GM12878 (cell line): ENCODE results near the gene WDR86. TPM values are rescaled to one million over a fixed set of nuclear protein-coding genes. Genes with fewer than 3 reads are reported as not detected.

ENCODE experiments used
- ATAC-seq: fragments of 200-7000 bp; cut with Tn5 transposase; 3 replicates; pipeline ENCODE4 v1.9.1; 2020; ENCODE audit warnings: mild to moderate bottlenecking, moderate library complexity
- BruUV-seq: library from RNA; stranded (reverse); fragments of 400-500 nt; replicated peaks from 2 replicates; lab custom pipeline; 2021; lab: Mats Ljungman, UMichigan
- CTCF ChIA-PET: fragments of 300-600 bp; sonication (Branson Sonifier 250); formaldehyde crosslinking; extraction: SDS; loops from one replicate; lab custom pipeline; 2021; ENCODE audit warnings: inconsistent platforms; lab: Yijun Ruan, JAX
- POLR2A ChIA-PET: fragments of 350-600 bp; formaldehyde crosslinking; extraction: SDS; loops from one replicate; lab custom pipeline; 2021; ENCODE audit warnings: inconsistent platforms; lab: Charles Lee
- RAD21 ChIA-PET: fragments of 300-600 bp; sonication (Branson Sonifier 250); formaldehyde crosslinking; loops from one replicate; lab custom pipeline; 2023; ENCODE audit warnings: antibody characterized with exemption; ENCODE audit not compliant: unreplicated experiment; lab: Charles Lee
- SMC1A ChIA-PET: fragments of 300-600 bp; sonication (Branson Sonifier 250); formaldehyde crosslinking; loops from one replicate; lab custom pipeline; 2023; ENCODE audit not compliant: unreplicated experiment, uncharacterized antibody; lab: Charles Lee
- DNase-seq: peaks from one replicate; pipeline ENCODE4 v3.0.0-alpha.2; 2011; ENCODE audit warnings: low read depth, low spot score
- FAIRE-seq: peaks from 3 replicates; lab custom pipeline; 2011; peaks lifted over from hg19 to GRCh38; lab: Jason Lieb, UNC
- H2AFZ ChIP-seq: 2 replicates; pipeline ENCODE4 v1.6.0; 2011; ENCODE audit warnings: low read depth, low read length, control low read depth; ENCODE audit not compliant: control insufficient read depth
- H3K27ac ChIP-seq: 2 replicates; pipeline ENCODE4 v1.5.1; 2011; ENCODE audit warnings: control low read depth; ENCODE audit not compliant: control insufficient read depth, insufficient read depth
- H3K27me3 ChIP-seq, 2 experiments: replicated peaks in 1 of 2; 2 replicates each; pipeline versions ENCODE4 v1.6.0 to v1.6.1; 2011; ENCODE audit warnings: low read length in 1 of 2; ENCODE audit not compliant: control insufficient read depth in 2 of 2, insufficient read depth in 2 of 2
- H3K36me3 ChIP-seq, 2 experiments: 2 replicates each; pipeline ENCODE4 v1.5.1; 2011; ENCODE audit warnings: low read length in 1 of 2; ENCODE audit not compliant: control insufficient read depth in 2 of 2, insufficient read depth in 2 of 2
- H3K4me1 ChIP-seq: 2 replicates; pipeline ENCODE4 v1.6.1; 2011; ENCODE audit warnings: mild to moderate bottlenecking, low read length, moderate library complexity, mixed read lengths; ENCODE audit not compliant: control insufficient read depth, insufficient read depth
- H3K4me2 ChIP-seq: 2 replicates; pipeline ENCODE4 v1.6.0; 2011; ENCODE audit warnings: control low read depth; ENCODE audit not compliant: control insufficient read depth, insufficient read depth
- H3K4me3 ChIP-seq: fragments of 200-600 bp; sonication (generic); 2 replicates; pipeline ENCODE4 v1.5.1; 2016
- H3K79me2 ChIP-seq: 2 replicates; pipeline ENCODE4 v1.6.0; 2011; ENCODE audit warnings: low read length; ENCODE audit not compliant: control insufficient read depth, insufficient read depth
- H3K9ac ChIP-seq: 2 replicates; pipeline ENCODE4 v1.8.0; 2011; ENCODE audit warnings: low read length, control low read depth, mixed read lengths; ENCODE audit not compliant: control insufficient read depth, insufficient read depth
- H3K9me3 ChIP-seq: replicated peaks from 3 replicates; pipeline ENCODE4 v1.5.1; 2011; ENCODE audit warnings: mild to moderate bottlenecking, low read length; ENCODE audit not compliant: control insufficient read depth, insufficient read depth
- H4K20me1 ChIP-seq: 2 replicates; pipeline ENCODE4 v1.6.0; 2011; ENCODE audit not compliant: control insufficient read depth, insufficient read depth
- ASH2L ChIP-seq: fragments of 300-600, 200-600 bp; sonication (generic); IDR thresholded peaks from 2 replicates; pipeline ENCODE4 v1.6.1; 2017; ENCODE audit warnings: low read depth, mild to moderate bottlenecking, borderline replicate concordance
- EZH2 ChIP-seq: IDR thresholded peaks from 2 replicates; pipeline ENCODE4 v1.6.1; 2012; ENCODE audit warnings: low read depth, mild to moderate bottlenecking, control low read depth, inconsistent platforms, low read length, borderline replicate concordance; ENCODE audit not compliant: control insufficient read depth
- KAT2A ChIP-seq: conservative IDR thresholded peaks from 2 replicates; pipeline ENCODE4 v1.6.1; 2011; ENCODE audit warnings: low read depth, low read length; ENCODE audit not compliant: control insufficient read depth
- MTA3 ChIP-seq: IDR thresholded peaks from 2 replicates; pipeline ENCODE4 v1.6.1; 2012; ENCODE audit warnings: low read length, inconsistent platforms, borderline replicate concordance
- NFIC ChIP-seq: IDR thresholded peaks from 2 replicates; pipeline ENCODE4 v1.6.1; 2012; ENCODE audit warnings: low read depth, mild to moderate bottlenecking, inconsistent platforms, low read length, moderate library complexity
- PKNOX1 ChIP-seq: fragments of 450-650 bp; IDR thresholded peaks from 2 replicates; pipeline ENCODE4 v1.6.1; 2016; ENCODE audit warnings: mild to moderate bottlenecking
- SMAD1 ChIP-seq: fragments of 450-650 bp; IDR thresholded peaks from 2 replicates; pipeline ENCODE4 v1.6.1; 2018; ENCODE audit warnings: mild to moderate bottlenecking, low read depth; ENCODE audit not compliant: partially characterized antibody
- ZNF384 ChIP-seq: IDR thresholded peaks from 2 replicates; pipeline ENCODE4 v1.6.1; 2012; ENCODE audit warnings: low read depth, mild to moderate bottlenecking, low read length, improper control_type of control experiment, borderline replicate concordance
- WGBS: methylation state at CpG from one replicate; pipeline ENCODE4 v1.1.6; 2016; ENCODE audit warnings: low lambda C conversion rate; ENCODE audit not compliant: insufficient replicate concordance, insufficient coverage; ENCODE audit errors: missing lambda C conversion rate; 5-methylcytosine and 5-hydroxymethylcytosine counted together
- in situ Hi-C: fragments of 300-500 bp; cut with MboI; formaldehyde crosslinking; loops from 9 replicates; pipeline ENCODE4 v1.14.3; 2018; ENCODE audit warnings: mixed read lengths
- intact Hi-C: fragments of 100-400 bp; cut with micrococcal nuclease; formaldehyde crosslinking; loops from one replicate; pipeline ENCODE4 v1.14.2; 2022; ENCODE audit not compliant: unreplicated experiment
- polyA plus RNA-seq, 11 experiments: library from polyadenylated mRNA; depleted of rRNA in 4 of 11; unstranded in 6 of 11; stranded (reverse) in 5 of 11; fragments of >200 nt; fragmentation: Nextera tagmentation in 4 of 11; fragmentation: Illumina TruSeq in 1 of 11; extraction: Ambion mirVana in 4 of 11; extraction: Trizol in 1 of 11; gene quantifications; 1 replicate in 1 of 11; 2 replicates in 10 of 11; pipeline versions ENCODE4 v1.2.1 to v1.2.3, GENCODE V29; 2011 to 2016; ENCODE audit warnings: inconsistent platforms in 2 of 11, missing spikeins in 2 of 11, low read depth in 1 of 11
- total RNA-seq, 4 experiments: library from RNA; depleted of rRNA in 3 of 4; stranded (reverse); fragments of >200 nt in 3 of 4; fragmentation: Illumina TruSeq in 1 of 4; extraction: Trizol in 1 of 4; gene quantifications; 2 replicates each; pipeline versions ENCODE4 v1.2.1 to v1.2.3, GENCODE V29; 2013 to 2021
- TF ChIP-seq, protein P1 (sequence below): fragments of 450-650 bp; IDR thresholded peaks from 2 replicates; pipeline ENCODE4 v1.6.1; 2018; ENCODE audit warnings: borderline replicate concordance, mild to moderate bottlenecking; ENCODE audit not compliant: partially characterized antibody

The WDR86 gene
- total and polyA plus RNA-seq, 10 of the 15 experiments (the other 5 are each of a cell fraction or from before 2014, with no cell fraction given): 0.05 to 0.19 (median 0.15) TPM; not detected in 7

DNA sequence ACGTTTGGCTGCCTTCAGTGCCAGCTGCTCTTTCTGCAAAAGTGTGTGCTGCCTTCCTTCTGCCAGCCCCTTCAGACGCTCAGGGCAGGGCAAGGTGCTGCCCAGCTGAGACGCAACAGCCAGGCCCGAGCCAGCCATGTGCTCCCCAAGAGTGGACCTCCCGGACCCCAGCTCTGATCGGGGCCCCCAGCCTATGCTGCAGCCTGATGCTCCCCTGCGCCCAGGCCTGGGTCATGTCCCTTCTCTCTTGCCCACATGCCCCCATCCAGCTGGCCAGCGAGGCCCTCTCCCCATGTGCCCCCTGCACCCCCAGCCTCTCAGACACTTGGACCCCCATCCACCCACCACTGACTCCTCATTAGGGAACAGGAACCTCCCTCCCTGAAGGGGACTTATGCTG lies 17.8 kb downstream of the WDR86 start:
- no peaks in the 10 kb centered on the region for H3K9me3 ChIP-seq
- no peaks in the 10 kb centered on the region for H3K36me3 ChIP-seq
- ATAC-seq (no peak), FAIRE-seq (no peak), DNase-seq (no peak)
- H3K27ac ChIP-seq: no peak overlapping the region
- H3K27me3 ChIP-seq: no peaks in the 10 kb centered on the region; a peak in 1 of 4 replicates
- H3K9ac ChIP-seq: no peak overlapping the region
- TF ChIP-seq MTA3: no peak
- no peak for TF ChIP-seq ASH2L
- TF ChIP-seq, protein P1, sequence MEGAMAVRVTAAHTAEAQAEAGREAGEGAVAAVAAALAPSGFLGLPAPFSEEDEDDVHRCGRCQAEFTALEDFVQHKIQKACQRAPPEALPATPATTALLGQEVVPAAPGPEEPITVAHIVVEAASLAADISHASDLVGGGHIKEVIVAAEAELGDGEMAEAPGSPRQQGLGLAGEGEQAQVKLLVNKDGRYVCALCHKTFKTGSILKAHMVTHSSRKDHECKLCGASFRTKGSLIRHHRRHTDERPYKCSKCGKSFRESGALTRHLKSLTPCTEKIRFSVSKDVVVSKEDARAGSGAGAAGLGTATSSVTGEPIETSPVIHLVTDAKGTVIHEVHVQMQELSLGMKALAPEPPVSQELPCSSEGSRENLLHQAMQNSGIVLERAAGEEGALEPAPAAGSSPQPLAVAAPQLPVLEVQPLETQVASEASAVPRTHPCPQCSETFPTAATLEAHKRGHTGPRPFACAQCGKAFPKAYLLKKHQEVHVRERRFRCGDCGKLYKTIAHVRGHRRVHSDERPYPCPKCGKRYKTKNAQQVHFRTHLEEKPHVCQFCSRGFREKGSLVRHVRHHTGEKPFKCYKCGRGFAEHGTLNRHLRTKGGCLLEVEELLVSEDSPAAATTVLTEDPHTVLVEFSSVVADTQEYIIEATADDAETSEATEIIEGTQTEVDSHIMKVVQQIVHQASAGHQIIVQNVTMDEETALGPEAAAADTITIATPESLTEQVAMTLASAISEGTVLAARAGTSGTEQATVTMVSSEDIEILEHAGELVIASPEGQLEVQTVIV: no peak
- TF ChIP-seq SMAD1: no peak
- no peak for TF ChIP-seq EZH2
- no peak for TF ChIP-seq KAT2A
- no peak for TF ChIP-seq ZNF384
- no peak for TF ChIP-seq NFIC
- TF ChIP-seq PKNOX1: no peak
- H3K4me3 ChIP-seq: no peak overlapping the region
- WGBS: 38% methylated on average over 8 of the region's 8 CpGs
- no peak overlapping the region for H3K4me2 ChIP-seq
- in situ Hi-C loops (no loop called here), intact Hi-C loops (no loop called here)
- H3K4me1 ChIP-seq: no peaks in the 10 kb centered on the region
- no peaks in the 10 kb centered on the region for H4K20me1 ChIP-seq
- ChIA-PET RAD21 (no interaction called here), SMC1A (no interaction called here), POLR2A (no interaction called here), CTCF (interaction anchor here (0.6 kb wide), 1 partner anchor 50 kb away, joined by 3 read pairs; the partner anchor contains the start of gene NUB1)
- no TSS peak for BruUV-seq
- H3K79me2 ChIP-seq: no peaks in the 10 kb centered on the region
- no peak overlapping the region for H2AFZ ChIP-seq
